Epithelial cell of esophagus (primary cell): ENCODE results near the gene CPM.

Experiments
- DNase-seq: peaks from one replicate; pipeline ENCODE4 v3.0.0; 2010; ENCODE audit warnings: low read depth
- H3K4me3 ChIP-seq: 2 replicates; pipeline ENCODE4 v1.5.1; 2011; ENCODE audit warnings: mild to moderate bottlenecking, low read length, control low read depth
- CTCF ChIP-seq: IDR thresholded peaks from 2 replicates; pipeline ENCODE4 v1.5.1; 2011; ENCODE audit warnings: low read depth, mild to moderate bottlenecking, low read length, control low read depth, inconsistent platforms; ENCODE audit not compliant: insufficient read depth; ENCODE audit errors: missing control alignments

The CPM gene

GRCh38 chr12:68855111-68855510 lies 77.9 kb downstream of the CPM start:
- no peak overlapping the region for H3K4me3 ChIP-seq
- no peak for TF ChIP-seq CTCF
- no peak for DNase-seq

- TF ChIP-seq CTCF, result no peak
- DNase-seq, result no peak
- H3K4me3 ChIP-seq, result no peak overlapping the region
Observed at GRCh38 chr12:68854554-68854953, 78.4 kb downstream of the CPM start.

GRCh38 chr12:68854078-68854468 lies 78.9 kb downstream of the CPM start:
- DNase-seq, result peak; percentile 31
- TF ChIP-seq CTCF, result no peak
- no peak overlapping the region for H3K4me3 ChIP-seq

- no peak for TF ChIP-seq CTCF
- no peak for DNase-seq
- H3K4me3 ChIP-seq, result no peak overlapping the region
Observed at GRCh38 chr12:68853396-68854077, 79.4 kb downstream of the CPM start.

GRCh38 chr12:68851592-68852306 lies 81.2 kb downstream of the CPM start:
- no peak for TF ChIP-seq CTCF
- H3K4me3 ChIP-seq, result no peak overlapping the region
- DNase-seq, result no peak

- no peak for DNase-seq
- TF ChIP-seq CTCF, result no peak
- no peak overlapping the region for H3K4me3 ChIP-seq
Observed at GRCh38 chr12:68850390-68850789, 82.6 kb downstream of the CPM start.

- no peak overlapping the region for H3K4me3 ChIP-seq
- TF ChIP-seq CTCF, result no peak
- no peak for DNase-seq
Observed at GRCh38 chr12:68846811-68847210, 86.2 kb downstream of the CPM start.
